HG02943 (cell line): ENCODE measurements around the gene TMUB1.
A peak's percentile ranks its signal among the peaks of the same experiment; 100 is the strongest.

Source experiments
- ATAC-seq: cut with Tn5 transposase; IDR thresholded peaks from one replicate; pipeline ENCODE4 v1.9.1; 2021; ENCODE audit warnings: mild to moderate bottlenecking, low read depth, moderate library complexity; ENCODE audit not compliant: unreplicated experiment

The TMUB1 gene

DNA sequence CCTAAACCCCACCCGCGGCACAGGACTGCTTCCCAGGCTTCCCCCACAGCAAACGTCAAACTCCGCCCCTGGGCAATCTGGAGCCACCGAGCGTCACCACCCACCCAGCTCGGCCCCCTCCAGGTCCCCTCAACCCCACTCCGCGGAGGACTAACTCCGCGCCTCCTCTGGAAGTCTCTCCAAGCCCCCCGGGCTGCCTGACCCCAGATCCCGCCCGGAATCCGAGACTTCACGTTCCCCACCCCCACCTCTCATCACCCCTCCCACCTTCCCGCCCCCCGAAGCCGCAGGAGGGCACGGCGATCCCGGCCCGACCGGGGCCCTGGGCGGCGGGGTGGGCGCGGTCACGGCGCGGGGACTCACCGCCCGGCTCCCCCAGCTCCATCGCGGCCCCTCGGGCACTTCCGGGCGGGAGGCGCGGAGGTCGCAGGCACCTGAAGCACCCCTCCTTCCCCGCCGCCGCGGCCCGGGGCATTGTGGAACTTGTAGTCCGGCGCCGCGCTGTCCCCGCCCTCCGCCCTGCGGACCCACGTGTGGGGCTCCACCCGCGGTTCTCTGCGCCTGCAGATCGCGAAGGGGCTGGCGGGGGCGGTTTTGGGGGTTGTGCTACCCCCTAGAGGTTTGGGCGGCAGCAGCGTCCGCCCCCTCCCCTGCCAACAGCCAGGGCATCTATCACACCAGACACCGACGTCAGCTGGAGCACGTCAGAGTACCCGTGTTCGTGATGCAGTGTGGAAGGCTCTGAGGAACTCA lies at the start of gene TMUB1:
TSS of gene TMUB1 (minus strand) at position 423 of the 753 bp plus-strand sequence. CDS start 930 bp downstream, outside the sequence.
- peak; percentile 44 for ATAC-seq

GRCh38 chr7:151132461-151133205 lies 49.3 kb upstream of the TMUB1 start:
- ATAC-seq = no peak

GRCh38 chr7:151131592-151132293 lies 48.5 kb upstream of the TMUB1 start:
- no peak for ATAC-seq

DNA sequence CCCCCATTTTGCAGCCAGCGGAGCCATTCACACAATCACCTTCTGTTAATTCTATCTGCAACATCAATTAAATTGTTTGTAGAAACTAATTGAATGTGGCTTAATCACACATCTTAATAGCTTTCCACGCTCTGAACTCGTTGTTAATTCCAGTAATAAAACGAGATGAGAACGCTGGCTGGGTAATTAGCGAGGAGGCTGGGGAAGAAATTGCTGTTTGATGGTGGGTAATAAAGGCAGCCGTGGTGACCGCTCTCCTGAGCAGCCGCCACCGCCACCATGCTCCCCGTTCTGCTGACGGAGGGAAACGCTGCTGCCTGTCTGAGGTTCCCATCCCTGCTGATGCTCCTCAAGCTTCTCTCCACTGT lies 47.9 kb upstream of the TMUB1 start:
- no peak for ATAC-seq

GRCh38 chr7:151130741-151131157 lies 47.5 kb upstream of the TMUB1 start:
- ATAC-seq = no peak

GRCh38 chr7:151129960-151130591 lies 46.8 kb upstream of the TMUB1 start:
- ATAC-seq = no peak

GRCh38 chr7:151129117-151129959 lies 46.0 kb upstream of the TMUB1 start:
- ATAC-seq = no peak

DNA sequence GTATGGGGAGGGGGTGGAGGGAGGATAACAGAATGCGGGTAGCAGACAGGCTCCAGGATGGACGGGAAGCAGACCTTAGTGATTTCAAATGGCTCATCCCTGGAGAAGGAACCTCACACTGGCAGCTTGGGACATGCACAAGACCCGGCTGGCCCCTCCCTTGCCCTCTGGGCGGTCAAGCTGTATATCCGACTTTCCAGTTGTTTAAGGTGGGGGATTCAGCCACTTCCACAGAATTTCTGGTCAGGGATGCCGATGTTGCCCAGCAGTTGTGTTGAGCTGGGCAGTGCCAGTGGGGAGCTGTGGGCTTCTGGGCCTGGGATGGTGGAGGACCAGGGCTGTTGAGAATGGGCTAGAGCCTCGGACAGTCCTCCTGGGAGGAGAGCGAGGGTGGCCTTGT lies 45.4 kb upstream of the TMUB1 start:
- ATAC-seq = no peak

DNA sequence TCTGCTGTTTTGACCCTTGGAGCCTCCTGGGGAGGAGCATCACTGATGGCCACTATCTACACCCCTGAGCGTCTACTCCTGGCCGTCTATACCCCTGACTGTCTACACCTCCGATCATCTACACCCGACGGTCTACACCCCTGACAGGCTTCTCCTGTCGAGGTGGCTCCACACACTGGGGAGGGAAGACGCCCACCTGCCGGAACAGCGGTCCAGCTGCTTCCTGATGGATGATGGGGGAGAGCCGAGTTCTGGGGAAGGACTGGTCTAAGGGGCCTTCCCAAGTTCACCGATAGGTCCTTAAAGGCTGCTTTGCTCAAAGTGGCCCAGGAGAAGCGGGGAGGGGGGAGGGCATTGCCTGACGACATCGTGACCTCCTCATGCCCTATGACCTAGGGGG lies 44.9 kb upstream of the TMUB1 start:
- no peak for ATAC-seq

DNA sequence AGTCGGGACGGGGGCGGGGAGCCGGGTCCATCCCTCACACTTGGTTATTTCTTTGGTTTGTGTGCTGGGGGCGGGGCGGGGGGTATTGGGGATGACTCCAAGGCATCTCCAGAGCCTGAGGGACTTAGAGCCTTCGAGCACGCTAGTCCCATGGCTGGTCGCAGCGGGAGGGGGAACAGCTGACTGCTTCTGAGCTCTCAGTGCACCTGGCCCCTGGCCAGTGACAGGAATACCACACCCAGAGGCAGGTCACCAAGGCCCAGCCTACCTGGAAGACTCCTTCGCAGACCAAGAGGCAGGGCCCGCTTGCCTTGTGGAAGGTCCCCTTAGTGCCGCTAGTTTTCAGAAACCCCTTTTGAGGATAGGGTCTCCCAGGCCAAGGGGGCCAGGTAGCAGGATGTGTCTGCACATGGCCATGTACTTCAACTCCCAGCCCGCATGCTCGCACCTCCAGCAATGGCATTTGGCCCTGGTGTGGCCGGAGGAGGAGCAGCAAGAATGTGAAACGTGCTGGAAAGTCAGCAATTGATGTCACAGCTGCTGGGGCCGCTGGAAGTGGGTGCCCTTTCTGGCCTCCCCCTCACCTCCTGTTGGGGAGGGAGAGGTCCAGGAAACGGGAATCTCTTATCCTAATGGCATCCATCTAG lies 43.3 kb upstream of the TMUB1 start:
- ATAC-seq = no peak

GRCh38 chr7:151125846-151126481 lies 42.7 kb upstream of the TMUB1 start:
- no peak for ATAC-seq

- no peak for ATAC-seq
These were observed 42.2 kb upstream of the TMUB1 start for GRCh38 chr7:151125470-151125845.

DNA sequence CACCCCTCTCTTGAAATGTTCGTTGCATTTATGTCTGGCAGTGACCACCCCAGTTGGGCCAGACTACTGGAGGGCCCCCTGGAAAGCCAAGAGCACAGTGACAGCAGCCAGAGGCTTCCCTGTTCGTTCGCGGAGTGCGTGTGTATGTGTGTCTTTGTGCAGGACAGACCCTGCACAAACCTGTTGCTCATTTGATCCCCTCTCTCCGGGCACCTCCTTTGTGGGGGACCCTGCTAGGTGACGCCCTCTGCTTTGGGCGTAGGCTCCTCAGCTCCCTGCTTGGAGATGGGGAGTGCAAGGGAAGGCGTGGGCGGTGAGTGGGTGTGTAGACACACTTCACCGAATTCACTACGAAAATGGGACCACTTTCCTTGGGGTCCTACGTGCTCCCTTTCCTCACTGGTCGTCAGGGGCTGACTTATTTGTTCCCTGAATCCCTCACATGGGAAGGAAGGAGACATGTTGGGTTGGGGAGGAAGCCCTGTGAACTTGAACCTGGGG lies 41.7 kb upstream of the TMUB1 start:
- ATAC-seq = no peak

- ATAC-seq = no peak
These were observed 41.2 kb upstream of the TMUB1 start for GRCh38 chr7:151124481-151124880.

- ATAC-seq = peak; percentile 77
These were observed 40.6 kb upstream of the TMUB1 start for GRCh38 chr7:151123822-151124464.

- no peak for ATAC-seq
These were observed 40.0 kb upstream of the TMUB1 start for GRCh38 chr7:151123158-151123821.

DNA sequence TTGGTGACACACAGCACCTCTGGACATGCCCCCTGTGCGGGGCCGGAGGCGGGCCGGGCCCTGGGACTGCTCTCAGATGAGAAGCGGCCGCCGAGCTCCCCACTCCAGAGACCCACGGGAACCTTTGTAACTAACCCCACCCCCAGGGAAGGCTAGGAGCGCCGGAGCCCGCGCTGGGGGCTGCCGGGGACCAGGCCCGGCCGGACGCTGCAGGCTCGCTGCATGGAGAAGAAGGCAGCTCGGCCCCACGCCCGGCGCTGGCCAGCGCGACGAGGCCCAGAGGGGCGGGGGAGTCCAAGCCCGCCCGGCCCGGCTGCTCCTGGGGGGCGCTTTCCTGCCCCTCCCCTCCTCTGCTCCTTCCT lies 39.5 kb upstream of the TMUB1 start:
- ATAC-seq = no peak

DNA sequence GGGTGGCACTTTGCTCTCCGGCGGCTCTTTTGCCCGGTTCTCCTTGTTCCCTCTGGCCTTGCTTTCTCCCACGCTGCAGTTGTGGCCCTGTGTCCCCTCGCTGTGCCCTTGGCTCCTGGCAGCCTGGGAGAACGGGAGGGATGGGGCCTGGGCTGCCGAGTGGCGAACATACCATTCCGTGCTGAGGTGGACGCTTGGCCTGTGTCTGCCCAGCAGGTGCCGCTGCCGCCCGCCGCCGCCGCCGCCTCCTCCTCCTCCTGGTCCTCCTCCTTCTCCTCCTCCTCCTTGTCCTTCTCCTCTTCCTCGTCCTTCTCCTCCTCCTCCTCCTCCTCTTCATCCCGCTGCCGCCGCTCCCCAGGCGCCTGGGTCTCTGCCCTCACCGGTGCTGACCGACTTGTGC lies 39.0 kb upstream of the TMUB1 start:
- ATAC-seq = no peak
